ENCODE results near the gene ENOX1. TPM values are rescaled to one million over a fixed set of nuclear protein-coding genes. Genes with fewer than 3 reads are reported as not detected.

The ENOX1 gene
- total and polyA plus RNA-seq, 7 donors: 0.34 to 7.1 (median 1.1) TPM

- no peak for ATAC-seq
Measured at GRCh38 chr13:43662976-43663375, 123.8 kb downstream of the ENOX1 start.

GRCh38 chr13:43661161-43661830 lies 125.5 kb downstream of the ENOX1 start:
- H3K9me3 ChIP-seq: no peaks in the 10 kb centered on the region
- TF ChIP-seq, protein P1, sequence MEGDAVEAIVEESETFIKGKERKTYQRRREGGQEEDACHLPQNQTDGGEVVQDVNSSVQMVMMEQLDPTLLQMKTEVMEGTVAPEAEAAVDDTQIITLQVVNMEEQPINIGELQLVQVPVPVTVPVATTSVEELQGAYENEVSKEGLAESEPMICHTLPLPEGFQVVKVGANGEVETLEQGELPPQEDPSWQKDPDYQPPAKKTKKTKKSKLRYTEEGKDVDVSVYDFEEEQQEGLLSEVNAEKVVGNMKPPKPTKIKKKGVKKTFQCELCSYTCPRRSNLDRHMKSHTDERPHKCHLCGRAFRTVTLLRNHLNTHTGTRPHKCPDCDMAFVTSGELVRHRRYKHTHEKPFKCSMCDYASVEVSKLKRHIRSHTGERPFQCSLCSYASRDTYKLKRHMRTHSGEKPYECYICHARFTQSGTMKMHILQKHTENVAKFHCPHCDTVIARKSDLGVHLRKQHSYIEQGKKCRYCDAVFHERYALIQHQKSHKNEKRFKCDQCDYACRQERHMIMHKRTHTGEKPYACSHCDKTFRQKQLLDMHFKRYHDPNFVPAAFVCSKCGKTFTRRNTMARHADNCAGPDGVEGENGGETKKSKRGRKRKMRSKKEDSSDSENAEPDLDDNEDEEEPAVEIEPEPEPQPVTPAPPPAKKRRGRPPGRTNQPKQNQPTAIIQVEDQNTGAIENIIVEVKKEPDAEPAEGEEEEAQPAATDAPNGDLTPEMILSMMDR (IDR thresholded peaks at IDR 0.05): no peak
- no peak overlapping the region for H3K27ac ChIP-seq
- DNase-seq (no peak), ATAC-seq (no peak)
- intact Hi-C loops (cut with DNase I): no loop called here
- 78 to 80% (median 78%) methylated on average over 6 of the region's 6 CpGs for WGBS, 3 donors
- no peaks in the 10 kb centered on the region for H3K27me3 ChIP-seq (ENCODE audit: insufficient read depth in 3 of 3, low read length in 2 of 3)
- no peak overlapping the region for H3K4me3 ChIP-seq
- peaks cover 7% of the 10 kb centered on the region for H3K4me1 ChIP-seq
- no peaks in the 10 kb centered on the region for H3K36me3 ChIP-seq (ENCODE audit: insufficient read depth in 1 of 2, low read depth in 1 of 2)

More at GRCh38 chr13:43662976-43663375, 123.8 kb downstream of the ENOX1 start:
- intact Hi-C loops (cut with DNase I): no loop called here
- no peaks in the 10 kb centered on the region for H3K36me3 ChIP-seq (ENCODE audit: insufficient read depth in 1 of 2, low read depth in 1 of 2)
- peaks cover 7% of the 10 kb centered on the region for H3K4me1 ChIP-seq
- no peak for DNase-seq
- no peaks in the 10 kb centered on the region for H3K27me3 ChIP-seq (ENCODE audit: insufficient read depth in 3 of 3, low read length in 2 of 3)
- no peaks in the 10 kb centered on the region for H3K9me3 ChIP-seq
- TF ChIP-seq, protein P1 (IDR thresholded peaks at IDR 0.05): no peak
- no peak overlapping the region for H3K27ac ChIP-seq
- H3K4me3 ChIP-seq: no peak overlapping the region

GRCh38 chr13:43657485-43657884 lies 129.3 kb downstream of the ENOX1 start:
- 91 to 98% (median 93%) methylated on average over 3 of the region's 3 CpGs for WGBS, 3 donors

GRCh38 chr13:43653980-43654379 lies 132.8 kb downstream of the ENOX1 start:
- Histone ChIP-seq H3K4me3 (no peak overlapping the region), H3K27me3 (ENCODE audit: insufficient read depth in 3 of 3, low read length in 2 of 3) (no peaks in the 10 kb centered on the region), H3K36me3 (ENCODE audit: insufficient read depth in 1 of 2, low read depth in 1 of 2) (no peaks in the 10 kb centered on the region), H3K4me1 (no peaks in the 10 kb centered on the region), H3K9me3 (no peaks in the 10 kb centered on the region), H3K27ac (no peak overlapping the region)
- DNase-seq (no peak), ATAC-seq (no peak)
- TF ChIP-seq, protein P1 (IDR thresholded peaks at IDR 0.05): no peak
- WGBS, 3 donors: 97 to 100% (median 100%) methylated on average over 1 of the region's 1 CpG
- intact Hi-C loops (cut with DNase I): no loop called here

More at GRCh38 chr13:43657485-43657884, 129.3 kb downstream of the ENOX1 start:
- H3K36me3 ChIP-seq (ENCODE audit: insufficient read depth in 1 of 2, low read depth in 1 of 2): no peaks in the 10 kb centered on the region
- H3K9me3 ChIP-seq: no peaks in the 10 kb centered on the region
- H3K4me1 ChIP-seq: no peaks in the 10 kb centered on the region
- H3K27ac ChIP-seq: no peak overlapping the region
- TF ChIP-seq, protein P1 (IDR thresholded peaks at IDR 0.05): no peak
- intact Hi-C loops (cut with DNase I): no loop called here
- ATAC-seq (no peak), DNase-seq (no peak)
- no peak overlapping the region for H3K4me3 ChIP-seq
- H3K27me3 ChIP-seq (ENCODE audit: insufficient read depth in 3 of 3, low read length in 2 of 3): no peaks in the 10 kb centered on the region

GRCh38 chr13:43653395-43653794 lies 133.4 kb downstream of the ENOX1 start:
- Histone ChIP-seq H3K27ac (no peak overlapping the region), H3K27me3 (ENCODE audit: insufficient read depth in 3 of 3, low read length in 2 of 3) (no peaks in the 10 kb centered on the region), H3K9me3 (no peaks in the 10 kb centered on the region), H3K4me1 (no peaks in the 10 kb centered on the region), H3K36me3 (ENCODE audit: insufficient read depth in 1 of 2, low read depth in 1 of 2) (no peaks in the 10 kb centered on the region), H3K4me3 (no peak overlapping the region)
- ATAC-seq (no peak), DNase-seq (no peak)
- intact Hi-C loops (cut with DNase I): no loop called here
- TF ChIP-seq, protein P1 (IDR thresholded peaks at IDR 0.05): no peak
- WGBS, 3 donors: 79 to 96% (median 82%) methylated on average over 1 of the region's 1 CpG
